Measurements from ENCODE around the gene DENND2C. TPM values are rescaled to one million over a fixed set of nuclear protein-coding genes. Genes with fewer than 3 reads are reported as not detected.

DENND2C gene
- total RNA-seq, 1 donor, result 8.3 TPM

DNA sequence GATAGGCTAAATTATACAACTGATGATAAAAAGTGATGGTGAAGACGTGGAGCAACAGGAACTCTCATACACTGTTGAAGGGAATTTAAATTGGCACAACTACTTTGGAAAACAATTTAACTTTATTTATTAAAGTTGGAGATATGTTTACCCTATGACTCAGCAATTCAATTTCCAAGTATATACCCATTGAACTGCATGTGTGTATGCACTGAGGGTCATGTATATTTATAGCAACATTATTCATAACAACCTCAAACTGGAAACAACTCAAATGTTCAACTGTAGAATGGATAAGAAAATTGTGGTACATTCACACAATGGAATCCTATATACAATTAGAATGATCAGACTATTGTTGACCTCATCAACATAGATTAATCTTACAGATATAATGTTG lies 71.9 kb downstream of the DENND2C start:
- Histone ChIP-seq H4K20me1 (ENCODE audit: insufficient read depth, low read length) (no peaks in the 10 kb centered on the region), H3K4me1 (ENCODE audit: insufficient read depth, low read length) (no peaks in the 10 kb centered on the region), H2AFZ (ENCODE audit: low read length) (no peak overlapping the region), H3K27ac (ENCODE audit: low read depth, low read length) (no peak overlapping the region), H3K36me3 (ENCODE audit: insufficient read depth, low read length) (peaks cover 11% of the 10 kb centered on the region), H3K4me3 (ENCODE audit: insufficient read depth, low read length) (no peak overlapping the region), H3K9me3 (ENCODE audit: low read depth, low read length) (no peaks in the 10 kb centered on the region), H3K4me2 (ENCODE audit: insufficient read depth, low read length) (no peak overlapping the region), H3K27me3 (ENCODE audit: insufficient read depth, low read length) (no peaks in the 10 kb centered on the region), H3K79me2 (ENCODE audit: insufficient read depth, low read length) (no peaks in the 10 kb centered on the region)
- TF ChIP-seq CTCF (IDR thresholded peaks at IDR 0.05; ENCODE audit: extremely low read depth, low read depth, low read length), result no peak
- DNase-seq (ENCODE audit: insufficient read length, low spot score, missing footprints), result peak; percentile 65

- H3K4me3 ChIP-seq (ENCODE audit: insufficient read depth, low read length), result no peak overlapping the region
- TF ChIP-seq CTCF (IDR thresholded peaks at IDR 0.05; ENCODE audit: extremely low read depth, low read depth, low read length), result no peak
- no peak for DNase-seq (ENCODE audit: insufficient read length, low spot score, missing footprints)
Measured at GRCh38 chr1:114595602-114596001, 74.2 kb downstream of the DENND2C start.

GRCh38 chr1:114594046-114594445 lies 75.8 kb downstream of the DENND2C start:
- H3K4me1 ChIP-seq (ENCODE audit: insufficient read depth, low read length), result no peaks in the 10 kb centered on the region
- H3K27ac ChIP-seq (ENCODE audit: low read depth, low read length), result no peak overlapping the region
- H3K9me3 ChIP-seq (ENCODE audit: low read depth, low read length), result no peaks in the 10 kb centered on the region
- H2AFZ ChIP-seq (ENCODE audit: low read length), result no peak overlapping the region
- no peaks in the 10 kb centered on the region for H3K27me3 ChIP-seq (ENCODE audit: insufficient read depth, low read length)
- H3K79me2 ChIP-seq (ENCODE audit: insufficient read depth, low read length), result no peaks in the 10 kb centered on the region
- DNase-seq (ENCODE audit: insufficient read length, low spot score, missing footprints), result no peak
- H4K20me1 ChIP-seq (ENCODE audit: insufficient read depth, low read length), result no peaks in the 10 kb centered on the region
- no peak for TF ChIP-seq CTCF (IDR thresholded peaks at IDR 0.05; ENCODE audit: extremely low read depth, low read depth, low read length)
- H3K4me3 ChIP-seq (ENCODE audit: insufficient read depth, low read length), result no peak overlapping the region
- no peak overlapping the region for H3K4me2 ChIP-seq (ENCODE audit: insufficient read depth, low read length)
- peaks cover under 1% of the 10 kb centered on the region for H3K36me3 ChIP-seq (ENCODE audit: insufficient read depth, low read length)

More at GRCh38 chr1:114595602-114596001, 74.2 kb downstream of the DENND2C start:
- no peaks in the 10 kb centered on the region for H3K27me3 ChIP-seq (ENCODE audit: insufficient read depth, low read length)
- H4K20me1 ChIP-seq (ENCODE audit: insufficient read depth, low read length), result no peaks in the 10 kb centered on the region
- H3K4me1 ChIP-seq (ENCODE audit: insufficient read depth, low read length), result no peaks in the 10 kb centered on the region
- no peaks in the 10 kb centered on the region for H3K9me3 ChIP-seq (ENCODE audit: low read depth, low read length)
- peaks cover 9% of the 10 kb centered on the region for H3K36me3 ChIP-seq (ENCODE audit: insufficient read depth, low read length)
- no peak overlapping the region for H3K27ac ChIP-seq (ENCODE audit: low read depth, low read length)
- H3K79me2 ChIP-seq (ENCODE audit: insufficient read depth, low read length), result no peaks in the 10 kb centered on the region
- no peak overlapping the region for H2AFZ ChIP-seq (ENCODE audit: low read length)
- no peak overlapping the region for H3K4me2 ChIP-seq (ENCODE audit: insufficient read depth, low read length)

- Histone ChIP-seq H4K20me1 (ENCODE audit: insufficient read depth, low read length) (no peaks in the 10 kb centered on the region), H3K79me2 (ENCODE audit: insufficient read depth, low read length) (no peaks in the 10 kb centered on the region), H2AFZ (ENCODE audit: low read length) (no peak overlapping the region), H3K4me2 (ENCODE audit: insufficient read depth, low read length) (no peak overlapping the region), H3K4me3 (ENCODE audit: insufficient read depth, low read length) (no peak overlapping the region), H3K27me3 (ENCODE audit: insufficient read depth, low read length) (no peaks in the 10 kb centered on the region), H3K9me3 (ENCODE audit: low read depth, low read length) (no peaks in the 10 kb centered on the region), H3K4me1 (ENCODE audit: insufficient read depth, low read length) (no peaks in the 10 kb centered on the region), H3K27ac (ENCODE audit: low read depth, low read length) (no peak overlapping the region), H3K36me3 (ENCODE audit: insufficient read depth, low read length) (no peaks in the 10 kb centered on the region)
- TF ChIP-seq CTCF (IDR thresholded peaks at IDR 0.05; ENCODE audit: extremely low read depth, low read depth, low read length), result no peak
- DNase-seq (ENCODE audit: insufficient read length, low spot score, missing footprints), result no peak
Measured at GRCh38 chr1:114589122-114589521, 80.7 kb downstream of the DENND2C start.
